Vagina (tissue), 2 donors: ENCODE data around the gene ERBB4.

ENCODE experiments used
- POLR2A ChIP-seq, 2 donors: fragments of 450-650 bp; IDR thresholded peaks; one replicate each; pipeline ENCODE4 v1.6.1; 2017; ENCODE audit warnings: antibody characterized with exemption in 2 of 2, mild to moderate bottlenecking in 2 of 2, moderate library complexity in 2 of 2
- POLR2AphosphoS5 ChIP-seq, 2 donors: sonication (generic); formaldehyde crosslinking; IDR thresholded peaks; one replicate each; pipeline ENCODE4 v1.9.0; 2017; ENCODE audit warnings: antibody characterized with exemption in 2 of 2, mild to moderate bottlenecking in 2 of 2, low read depth in 1 of 2; ENCODE audit not compliant: insufficient read depth in 1 of 2
- TF ChIP-seq, protein P1 (sequence below), 3 experiments: fragments of 450-650 bp in 2 of 3; fragments of 200-600 bp in 1 of 3; sonication (generic) in 1 of 3; IDR thresholded peaks; one replicate each; pipeline ENCODE4 v1.5.1; 2017 to 2019; ENCODE audit warnings: antibody characterized with exemption in 3 of 3, mild to moderate bottlenecking in 2 of 3, moderate library complexity in 2 of 3

DNA sequence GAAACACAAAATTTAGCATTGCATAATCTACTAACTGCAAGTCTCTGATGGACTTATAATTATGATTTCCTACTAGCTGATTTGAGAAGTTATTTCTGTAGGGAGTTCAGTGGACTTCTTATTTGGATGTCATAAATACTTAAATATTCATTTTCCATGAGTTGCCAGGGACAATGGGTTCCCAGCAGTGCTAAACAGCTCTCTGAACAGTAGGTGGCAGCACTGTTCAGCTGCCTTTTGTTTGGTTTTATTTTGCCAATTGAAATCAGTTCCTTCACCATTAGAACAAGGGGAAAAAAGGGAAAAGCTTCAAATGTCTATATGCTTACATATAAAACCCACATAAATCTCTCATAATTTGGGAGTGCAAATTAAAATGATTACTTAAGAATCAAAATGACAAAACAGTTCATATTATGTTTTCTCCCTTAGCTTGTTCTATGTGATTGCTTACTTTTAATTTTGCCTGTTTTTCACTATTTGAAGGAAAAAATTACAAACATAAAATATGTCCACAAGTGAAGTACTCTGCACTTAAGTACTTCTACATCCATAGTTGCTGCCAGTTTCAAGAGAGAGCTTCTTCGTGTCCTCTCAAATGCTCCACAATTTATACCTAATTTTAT lies 1083.3 kb downstream of the ERBB4 start:
- TF ChIP-seq, protein P1, sequence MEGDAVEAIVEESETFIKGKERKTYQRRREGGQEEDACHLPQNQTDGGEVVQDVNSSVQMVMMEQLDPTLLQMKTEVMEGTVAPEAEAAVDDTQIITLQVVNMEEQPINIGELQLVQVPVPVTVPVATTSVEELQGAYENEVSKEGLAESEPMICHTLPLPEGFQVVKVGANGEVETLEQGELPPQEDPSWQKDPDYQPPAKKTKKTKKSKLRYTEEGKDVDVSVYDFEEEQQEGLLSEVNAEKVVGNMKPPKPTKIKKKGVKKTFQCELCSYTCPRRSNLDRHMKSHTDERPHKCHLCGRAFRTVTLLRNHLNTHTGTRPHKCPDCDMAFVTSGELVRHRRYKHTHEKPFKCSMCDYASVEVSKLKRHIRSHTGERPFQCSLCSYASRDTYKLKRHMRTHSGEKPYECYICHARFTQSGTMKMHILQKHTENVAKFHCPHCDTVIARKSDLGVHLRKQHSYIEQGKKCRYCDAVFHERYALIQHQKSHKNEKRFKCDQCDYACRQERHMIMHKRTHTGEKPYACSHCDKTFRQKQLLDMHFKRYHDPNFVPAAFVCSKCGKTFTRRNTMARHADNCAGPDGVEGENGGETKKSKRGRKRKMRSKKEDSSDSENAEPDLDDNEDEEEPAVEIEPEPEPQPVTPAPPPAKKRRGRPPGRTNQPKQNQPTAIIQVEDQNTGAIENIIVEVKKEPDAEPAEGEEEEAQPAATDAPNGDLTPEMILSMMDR (IDR thresholded peaks at IDR 0.05) = peak in 1 of 3 experiments; percentile 33
- no peak for TF ChIP-seq POLR2AphosphoS5 (IDR thresholded peaks at IDR 0.05; ENCODE audit: insufficient read depth in 1 of 2, low read depth in 1 of 2)
- TF ChIP-seq POLR2A (IDR thresholded peaks at IDR 0.05) = no peak
